Lower leg skin (tissue), 3 donors: ENCODE measurements around the gene USP30.

Source experiments
- CTCF ChIP-seq, 3 donors: fragments of 450-650 bp; IDR thresholded peaks; one replicate each; pipeline ENCODE4 v1.5.1; 2016; ENCODE audit warnings: antibody characterized with exemption in 3 of 3, mild to moderate bottlenecking in 3 of 3, moderate library complexity in 2 of 3
- POLR2A ChIP-seq, 2 donors: fragments of 450-650 bp; IDR thresholded peaks; one replicate each; pipeline ENCODE4 v1.6.1; 2016 to 2017; ENCODE audit warnings: antibody characterized with exemption in 2 of 2, mild to moderate bottlenecking in 1 of 2, moderate library complexity in 1 of 2

- TF ChIP-seq CTCF (IDR thresholded peaks at IDR 0.05) = no peak
- no peak for TF ChIP-seq POLR2A (IDR thresholded peaks at IDR 0.05)
Measured at GRCh38 chr12:109098183-109098604, 45.8 kb downstream of the USP30 start.
